OCI-LY3 (cell line): ENCODE results near the gene CCND1.
"Not testable (repeated sequence)": the region's sequence is repeated elsewhere in the genome, so short reads cannot be mapped to it uniquely, and the experiment has no call there.

Source experiments
- H2AFZ ChIP-seq: fragments of 200-600, 300-600 bp; shearing (Covaris generic); 2 replicates; pipeline ENCODE4 v1.6.0; 2014; ENCODE audit warnings: antibody characterized with exemption, low read depth, low read length
- H3K27ac ChIP-seq: fragments of 200-600, 300-600 bp; sonication (generic); 2 replicates; pipeline ENCODE4 v1.5.1; 2014; ENCODE audit warnings: mild to moderate bottlenecking, low read length, moderate library complexity, mixed read lengths
- H3K27me3 ChIP-seq: fragments of 200-600, 300-600 bp; sonication (generic); 2 replicates; pipeline ENCODE4 v1.6.1; 2014; ENCODE audit warnings: low read depth, low read length, mixed read lengths
- H3K36me3 ChIP-seq: fragments of 200-600, 300-600 bp; sonication (generic); replicated peaks from 2 replicates; pipeline ENCODE3; 2014; ENCODE audit warnings: low read depth, low read length, mixed read lengths
- H3K4me1 ChIP-seq: fragments of 300-600, 200-600 bp; sonication (generic); 2 replicates; pipeline ENCODE4 v1.6.1; 2014; ENCODE audit warnings: low read length, mixed read lengths
- H3K4me2 ChIP-seq: fragments of 200-600, 300-600 bp; sonication (generic); 2 replicates; pipeline ENCODE4 v1.6.1; 2014; ENCODE audit warnings: low read length, mixed read lengths
- H3K4me3 ChIP-seq: fragments of 300-600, 200-600 bp; sonication (generic); 2 replicates; pipeline ENCODE4 v1.5.1; 2014; ENCODE audit warnings: antibody characterized with exemption, mild to moderate bottlenecking, low read length, moderate library complexity
- H3K79me2 ChIP-seq: fragments of 300-600, 200-600 bp; shearing (Covaris generic); 2 replicates; pipeline ENCODE4 v1.6.1; 2014; ENCODE audit warnings: mild to moderate bottlenecking, low read length, mixed read lengths
- H3K9ac ChIP-seq: fragments of 300-600, 200-600 bp; shearing (Covaris generic); 2 replicates; pipeline ENCODE4 v1.6.0; 2014; ENCODE audit warnings: mild to moderate bottlenecking, low read length, moderate library complexity
- H3K9me3 ChIP-seq: fragments of 200-600, 300-600 bp; shearing (Covaris generic); 2 replicates; pipeline ENCODE4 v1.6.1; 2014; ENCODE audit warnings: low read length, mixed read lengths; ENCODE audit not compliant: insufficient read depth
- H4K20me1 ChIP-seq: fragments of 200-600, 300-600 bp; sonication (generic); 2 replicates; pipeline ENCODE4 v1.6.1; 2016; ENCODE audit warnings: low read length, mixed read lengths; ENCODE audit not compliant: insufficient read depth
- EZH2phosphoT487 ChIP-seq: fragments of 200-600 bp; shearing (Covaris generic); IDR thresholded peaks from 2 replicates; pipeline ENCODE4 v1.6.1; 2018; ENCODE audit warnings: antibody characterized with exemption, mixed run types, low read depth
- TF ChIP-seq, protein P1 (sequence below): fragments of 200-600, 300-600 bp; sonication (generic); IDR thresholded peaks from 2 replicates; pipeline ENCODE4 v1.5.1; 2014; ENCODE audit warnings: antibody characterized with exemption, low read length, low read depth

CCND1 gene

DNA sequence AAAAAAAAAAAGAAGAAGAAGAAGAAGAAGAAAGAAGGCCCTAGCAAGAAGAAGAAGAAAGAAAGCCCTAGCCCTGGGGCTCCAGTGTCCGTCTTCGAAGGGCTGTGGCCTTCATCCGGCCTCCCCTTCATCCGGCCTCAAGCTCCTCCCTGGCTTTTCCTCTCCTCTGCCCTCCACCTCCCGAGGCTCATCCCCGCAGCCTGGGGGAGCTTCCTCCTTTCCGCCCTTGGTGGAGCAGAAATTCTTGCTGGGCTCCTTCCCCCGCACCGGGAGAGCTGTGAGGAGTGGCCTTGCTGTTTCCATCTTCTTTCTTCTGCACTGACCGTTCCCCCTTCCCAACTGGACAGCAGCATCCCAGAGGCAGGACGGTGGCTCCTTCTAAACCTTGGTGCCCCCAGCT, 43.7 kb downstream of the CCND1 start:
- no peaks in the 10 kb centered on the region for H4K20me1 ChIP-seq
- no peaks in the 10 kb centered on the region for H3K9me3 ChIP-seq
- H2AFZ ChIP-seq: no peak overlapping the region
- TF ChIP-seq, protein P1, sequence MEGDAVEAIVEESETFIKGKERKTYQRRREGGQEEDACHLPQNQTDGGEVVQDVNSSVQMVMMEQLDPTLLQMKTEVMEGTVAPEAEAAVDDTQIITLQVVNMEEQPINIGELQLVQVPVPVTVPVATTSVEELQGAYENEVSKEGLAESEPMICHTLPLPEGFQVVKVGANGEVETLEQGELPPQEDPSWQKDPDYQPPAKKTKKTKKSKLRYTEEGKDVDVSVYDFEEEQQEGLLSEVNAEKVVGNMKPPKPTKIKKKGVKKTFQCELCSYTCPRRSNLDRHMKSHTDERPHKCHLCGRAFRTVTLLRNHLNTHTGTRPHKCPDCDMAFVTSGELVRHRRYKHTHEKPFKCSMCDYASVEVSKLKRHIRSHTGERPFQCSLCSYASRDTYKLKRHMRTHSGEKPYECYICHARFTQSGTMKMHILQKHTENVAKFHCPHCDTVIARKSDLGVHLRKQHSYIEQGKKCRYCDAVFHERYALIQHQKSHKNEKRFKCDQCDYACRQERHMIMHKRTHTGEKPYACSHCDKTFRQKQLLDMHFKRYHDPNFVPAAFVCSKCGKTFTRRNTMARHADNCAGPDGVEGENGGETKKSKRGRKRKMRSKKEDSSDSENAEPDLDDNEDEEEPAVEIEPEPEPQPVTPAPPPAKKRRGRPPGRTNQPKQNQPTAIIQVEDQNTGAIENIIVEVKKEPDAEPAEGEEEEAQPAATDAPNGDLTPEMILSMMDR: no peak
- TF ChIP-seq EZH2phosphoT487: no peak
- no peak overlapping the region for H3K4me3 ChIP-seq
- H3K27me3 ChIP-seq: no peaks in the 10 kb centered on the region
- peaks cover 13% of the 10 kb centered on the region for H3K4me1 ChIP-seq
- H3K9ac ChIP-seq: no peak overlapping the region
- no peak overlapping the region for H3K4me2 ChIP-seq
- H3K27ac ChIP-seq: no peak overlapping the region
- no peaks in the 10 kb centered on the region for H3K79me2 ChIP-seq
- no peaks in the 10 kb centered on the region for H3K36me3 ChIP-seq

DNA sequence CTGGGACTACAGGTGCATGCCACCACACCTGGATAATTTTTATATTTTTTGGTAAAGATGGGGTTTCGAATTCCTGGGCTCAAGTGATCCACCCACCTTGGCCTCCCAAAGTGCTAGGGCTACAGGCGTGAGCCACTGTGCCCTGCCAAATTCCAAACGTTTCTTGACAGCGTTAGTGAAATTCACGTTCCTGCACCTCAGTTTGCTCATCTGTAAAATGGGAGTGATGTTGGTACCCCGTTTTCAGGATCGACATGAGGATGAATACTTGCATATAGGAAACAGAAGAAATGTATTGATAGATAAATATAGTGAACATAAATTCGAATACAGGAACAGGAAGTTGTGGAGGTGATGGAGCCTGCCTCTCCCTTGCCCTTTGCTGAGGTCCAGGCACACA, 44.4 kb downstream of the CCND1 start:
- Histone ChIP-seq H3K4me2 (peak overlapping the region; percentile 99), H3K9ac (peak overlapping the region; percentile 56), H3K27ac (no peak overlapping the region), H3K79me2 (no peaks in the 10 kb centered on the region), H3K27me3 (no peaks in the 10 kb centered on the region), H3K4me1 (peaks cover 13% of the 10 kb centered on the region), H4K20me1 (no peaks in the 10 kb centered on the region), H3K4me3 (peak overlapping the region; percentile 79), H3K9me3 (no peaks in the 10 kb centered on the region), H2AFZ (peak overlapping the region; percentile 97), H3K36me3 (no peaks in the 10 kb centered on the region)
- no peak for TF ChIP-seq EZH2phosphoT487
- TF ChIP-seq, protein P1: no peak

DNA sequence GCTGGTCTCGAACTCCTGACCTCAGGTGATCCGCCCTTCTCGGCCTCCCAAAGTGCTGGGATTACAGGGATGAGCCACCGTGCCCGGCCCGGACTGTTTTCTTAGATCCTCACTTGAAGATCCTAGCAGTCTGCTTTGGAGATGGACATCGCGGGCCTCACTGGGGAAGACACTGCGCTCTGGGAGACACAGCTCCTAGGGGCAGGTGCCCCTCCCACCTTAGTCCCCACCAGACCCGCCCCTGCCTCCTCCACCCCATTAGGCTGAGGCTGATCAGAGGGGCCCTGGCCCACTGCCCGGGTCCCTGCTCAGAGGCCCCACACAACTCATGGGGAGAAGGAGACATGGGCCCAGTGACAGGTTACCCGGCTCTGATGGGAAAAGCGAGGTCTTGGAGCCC, 45.5 kb downstream of the CCND1 start:
- no peaks in the 10 kb centered on the region for H4K20me1 ChIP-seq
- H2AFZ ChIP-seq: no peak overlapping the region

DNA sequence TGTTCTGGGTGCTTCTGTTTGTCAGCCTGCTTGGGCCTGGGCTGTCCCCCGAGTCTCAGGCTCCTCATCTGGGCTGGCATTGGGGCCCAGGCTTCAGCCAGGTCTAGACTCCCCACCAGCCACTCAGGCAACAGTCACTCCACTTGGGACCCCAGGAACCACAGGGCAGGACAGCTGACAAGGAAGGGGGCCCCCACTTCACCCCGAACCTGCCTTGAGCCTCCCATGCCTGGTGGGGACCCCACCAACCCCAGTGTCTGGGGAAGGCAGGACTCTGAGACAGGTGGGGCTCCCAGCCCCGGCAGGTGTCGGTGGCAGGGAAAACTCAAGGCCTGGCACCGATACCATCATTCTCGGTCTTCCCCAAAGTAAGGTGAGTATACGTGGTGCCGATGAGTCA, 45.9 kb downstream of the CCND1 start:
- no peaks in the 10 kb centered on the region for H4K20me1 ChIP-seq

More for the DNA sequence above, 45.5 kb downstream of the CCND1 start:
- H3K4me2 ChIP-seq: peak overlapping the region; percentile 99
- H3K79me2 ChIP-seq: no peaks in the 10 kb centered on the region
- H3K27ac ChIP-seq: no peak overlapping the region
- H3K27me3 ChIP-seq: no peaks in the 10 kb centered on the region
- no peak overlapping the region for H3K4me3 ChIP-seq
- no peak for TF ChIP-seq EZH2phosphoT487
- TF ChIP-seq, protein P1: no peak
- no peaks in the 10 kb centered on the region for H3K9me3 ChIP-seq
- no peak overlapping the region for H3K9ac ChIP-seq
- H3K36me3 ChIP-seq: no peaks in the 10 kb centered on the region
- H3K4me1 ChIP-seq: peaks cover 13% of the 10 kb centered on the region

GRCh38 chr11:69687969-69688771, 47.2 kb downstream of the CCND1 start:
- H3K79me2 ChIP-seq, H3K9ac ChIP-seq, H3K4me2 ChIP-seq, H3K36me3 ChIP-seq, H3K27ac ChIP-seq, H3K27me3 ChIP-seq, H2AFZ ChIP-seq, H3K4me3 ChIP-seq, H3K9me3 ChIP-seq, H4K20me1 ChIP-seq: not testable (repeated sequence)
- peaks cover 13% of the 10 kb centered on the region for H3K4me1 ChIP-seq

More for the DNA sequence above, 45.9 kb downstream of the CCND1 start:
- no peak for TF ChIP-seq EZH2phosphoT487
- TF ChIP-seq, protein P1: no peak
- no peak overlapping the region for H3K4me3 ChIP-seq
- no peaks in the 10 kb centered on the region for H3K79me2 ChIP-seq
- H2AFZ ChIP-seq: no peak overlapping the region
- no peaks in the 10 kb centered on the region for H3K36me3 ChIP-seq
- H3K9ac ChIP-seq: no peak overlapping the region
- H3K4me1 ChIP-seq: peaks cover 13% of the 10 kb centered on the region
- no peaks in the 10 kb centered on the region for H3K9me3 ChIP-seq
- H3K27me3 ChIP-seq: no peaks in the 10 kb centered on the region
- no peak overlapping the region for H3K4me2 ChIP-seq
- no peak overlapping the region for H3K27ac ChIP-seq
